GM18508 (cell line): ENCODE measurements around the gene KLHL29.
"Not testable (repeated sequence)": the region's sequence is repeated elsewhere in the genome, so short reads cannot be mapped to it uniquely, and the experiment has no call there.

Source experiments
- ATAC-seq: cut with Tn5 transposase; IDR thresholded peaks from one replicate; pipeline ENCODE4 v1.9.1; 2021; ENCODE audit warnings: moderate number of reproducible peaks; ENCODE audit not compliant: insufficient read depth, unreplicated experiment

Gene KLHL29

GRCh38 chr2:23391237-23391736, 6.3 kb downstream of the KLHL29 start:
- ATAC-seq: not testable (repeated sequence)

- ATAC-seq: no peak
Measured at GRCh38 chr2:23393722-23394121, 8.7 kb downstream of the KLHL29 start.

- no peak for ATAC-seq
Measured at GRCh38 chr2:23394700-23395099, 9.7 kb downstream of the KLHL29 start.

- ATAC-seq: no peak
Measured at GRCh38 chr2:23397478-23397877, 12.5 kb downstream of the KLHL29 start.

GRCh38 chr2:23399674-23400261, 14.8 kb downstream of the KLHL29 start:
- ATAC-seq: peak; percentile 53

- no peak for ATAC-seq
Measured at GRCh38 chr2:23400703-23401102, 15.7 kb downstream of the KLHL29 start.

- no peak for ATAC-seq
Measured at GRCh38 chr2:23401427-23402204, 16.6 kb downstream of the KLHL29 start.

GRCh38 chr2:23402205-23402740, 17.3 kb downstream of the KLHL29 start:
- no peak for ATAC-seq

GRCh38 chr2:23404426-23404825, 19.4 kb downstream of the KLHL29 start:
- peak; percentile 47 for ATAC-seq

GRCh38 chr2:23409248-23409647, 24.3 kb downstream of the KLHL29 start:
- no peak for ATAC-seq

- ATAC-seq: no peak
Measured at GRCh38 chr2:23410596-23410995, 25.6 kb downstream of the KLHL29 start.

GRCh38 chr2:23411752-23412431, 26.9 kb downstream of the KLHL29 start:
- no peak for ATAC-seq

GRCh38 chr2:23412556-23413155, 27.7 kb downstream of the KLHL29 start:
- ATAC-seq: no peak

GRCh38 chr2:23413641-23414040, 28.7 kb downstream of the KLHL29 start:
- ATAC-seq: no peak

- no peak for ATAC-seq
Measured at GRCh38 chr2:23414106-23414505, 29.1 kb downstream of the KLHL29 start.

GRCh38 chr2:23414871-23415270, 29.9 kb downstream of the KLHL29 start:
- no peak for ATAC-seq

- no peak for ATAC-seq
Measured at GRCh38 chr2:23417310-23417709, 32.3 kb downstream of the KLHL29 start.

GRCh38 chr2:23418056-23418455, 33.1 kb downstream of the KLHL29 start:
- no peak for ATAC-seq

- ATAC-seq: no peak
Measured at GRCh38 chr2:23418461-23418911, 33.5 kb downstream of the KLHL29 start.
